Measurements from ENCODE around the gene CXCL6.

Gene CXCL6
- 0 reads per million in 4 donors for total RNA-seq

DNA sequence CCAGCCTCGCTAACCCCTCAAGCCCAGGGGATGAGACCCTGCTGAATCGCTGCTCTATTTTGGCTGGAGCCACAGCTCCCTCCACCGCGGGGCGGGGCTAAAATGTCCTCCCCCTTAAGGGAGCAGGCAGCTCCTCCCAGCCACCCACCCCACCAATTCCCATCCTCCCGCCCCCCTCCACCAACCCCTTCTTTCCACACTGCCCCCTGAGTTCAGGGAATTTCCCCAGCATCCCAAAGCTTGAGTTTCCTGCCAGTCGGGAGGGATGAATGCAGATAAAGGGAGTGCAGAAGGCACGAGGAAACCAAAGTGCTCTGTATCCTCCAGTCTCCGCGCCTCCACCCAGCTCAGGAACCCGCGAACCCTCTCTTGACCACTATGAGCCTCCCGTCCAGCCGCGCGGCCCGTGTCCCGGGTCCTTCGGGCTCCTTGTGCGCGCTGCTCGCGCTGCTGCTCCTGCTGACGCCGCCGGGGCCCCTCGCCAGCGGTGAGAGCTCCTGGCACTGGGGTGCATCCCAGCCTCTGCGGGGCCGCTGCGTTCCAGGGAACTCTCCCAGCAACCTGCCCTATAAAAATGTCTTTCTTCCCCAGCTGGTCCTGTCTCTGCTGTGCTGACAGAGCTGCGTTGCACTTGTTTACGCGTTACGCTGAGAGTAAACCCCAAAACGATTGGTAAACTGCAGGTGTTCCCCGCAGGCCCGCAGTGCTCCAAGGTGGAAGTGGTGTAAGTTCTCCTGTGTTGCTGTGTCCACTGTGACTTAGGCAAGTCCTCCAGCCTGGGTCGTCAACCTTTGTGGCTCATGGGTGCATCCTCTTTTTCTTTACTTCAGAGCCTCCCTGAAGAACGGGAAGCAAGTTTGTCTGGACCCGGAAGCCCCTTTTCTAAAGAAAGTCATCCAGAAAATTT lies at the start of gene CXCL6:
TSS of gene CXCL6 (plus strand) at position 306 of the 907 bp plus-strand sequence. CDS start at position 379, 73 bp downstream.
- no peak for DNase-seq

DNA sequence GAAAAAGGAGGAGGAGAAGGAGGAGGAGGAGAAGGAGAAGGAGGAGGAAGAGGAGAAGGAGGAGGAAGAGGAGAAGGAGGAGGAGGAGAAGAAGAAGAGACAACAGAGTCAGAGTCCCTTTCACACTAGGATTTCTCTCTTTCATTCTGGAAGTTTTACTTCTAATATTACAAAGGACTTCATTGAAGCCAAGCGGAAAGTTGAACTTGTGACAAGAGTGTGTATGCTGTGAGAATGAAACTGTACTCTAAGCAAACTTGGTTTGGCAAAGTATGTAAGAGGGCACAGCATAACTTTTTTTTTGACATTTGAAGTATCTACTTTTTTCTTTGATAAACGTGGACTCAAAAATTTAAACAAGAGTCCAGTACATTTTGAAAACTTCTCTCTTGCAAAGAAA lies 48.1 kb upstream of the CXCL6 start:
- no peak for DNase-seq

DNA sequence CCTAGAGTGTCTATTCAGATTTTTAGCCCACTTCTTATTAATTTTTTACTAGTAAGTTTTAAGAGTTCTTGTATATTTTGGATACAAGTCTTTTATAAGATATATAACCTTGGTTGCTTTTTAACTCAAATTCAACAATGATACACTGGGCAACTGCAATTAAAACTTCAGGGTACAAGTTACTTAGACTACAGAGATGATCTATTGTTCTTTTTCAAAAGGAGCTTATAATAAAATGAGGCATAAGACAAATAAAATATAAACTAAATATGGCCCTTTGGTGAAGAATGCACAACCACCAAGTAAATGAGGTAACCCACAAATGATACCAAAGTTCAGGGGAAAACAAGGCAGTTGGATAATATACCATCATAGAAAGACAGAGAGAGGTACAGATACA lies 37.6 kb upstream of the CXCL6 start:
- DNase-seq = no peak

DNA sequence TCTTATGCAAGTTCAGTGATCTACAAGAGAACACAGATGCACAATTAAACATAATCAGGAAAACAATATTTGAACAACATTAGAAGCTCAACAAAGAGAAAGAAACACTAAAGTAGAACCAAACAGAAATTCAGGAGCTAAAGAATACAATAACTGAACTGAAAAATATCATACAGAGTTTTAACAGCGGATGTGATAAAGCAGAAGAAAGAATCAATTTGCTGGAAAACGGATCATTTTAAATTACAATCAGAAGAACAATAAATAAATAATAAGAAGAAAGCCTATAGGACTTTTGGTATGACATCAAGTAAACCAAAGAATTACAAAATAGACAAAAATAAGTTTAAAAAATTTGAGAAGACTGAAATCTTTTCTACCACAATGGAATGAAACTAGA lies 36.3 kb upstream of the CXCL6 start:
- DNase-seq = no peak

DNA sequence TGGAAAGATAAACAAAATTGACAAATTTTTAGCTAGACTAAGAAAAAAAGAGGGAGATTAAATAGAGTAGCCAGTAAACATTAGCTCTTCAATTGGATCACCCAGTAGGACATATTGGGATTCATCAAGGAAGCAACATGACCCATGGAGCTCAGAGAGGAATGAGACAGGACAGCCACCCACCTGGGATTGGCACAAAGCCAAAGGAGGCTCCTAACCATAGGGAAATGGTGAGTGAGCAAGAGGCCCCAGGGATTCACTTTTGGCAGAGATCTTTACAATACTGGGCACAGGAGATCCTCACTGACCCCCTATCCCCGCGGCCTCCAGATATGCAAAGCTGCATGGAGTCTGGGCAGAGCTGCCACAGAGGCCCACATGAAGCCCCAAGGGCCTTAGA lies 34.8 kb upstream of the CXCL6 start:
- no peak for DNase-seq

DNA sequence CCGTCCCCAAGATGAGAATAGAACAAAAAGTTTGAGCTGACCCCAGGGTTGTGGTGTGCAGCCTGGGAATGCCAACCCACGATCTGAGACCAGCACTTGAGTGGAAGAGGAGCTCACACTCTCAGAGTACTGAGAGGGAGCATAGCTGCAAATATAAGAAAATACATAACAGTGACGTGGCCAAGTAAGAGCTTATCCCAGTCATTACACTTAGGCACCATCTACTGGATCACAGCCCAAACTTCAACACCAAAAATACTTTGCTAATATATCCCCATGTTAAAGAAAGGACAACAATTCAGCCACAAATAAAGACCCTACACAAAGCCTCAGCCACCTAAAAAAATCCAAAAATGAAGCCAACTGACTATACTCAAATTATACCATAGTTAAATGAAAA lies 33.3 kb upstream of the CXCL6 start:
- no peak for DNase-seq

DNA sequence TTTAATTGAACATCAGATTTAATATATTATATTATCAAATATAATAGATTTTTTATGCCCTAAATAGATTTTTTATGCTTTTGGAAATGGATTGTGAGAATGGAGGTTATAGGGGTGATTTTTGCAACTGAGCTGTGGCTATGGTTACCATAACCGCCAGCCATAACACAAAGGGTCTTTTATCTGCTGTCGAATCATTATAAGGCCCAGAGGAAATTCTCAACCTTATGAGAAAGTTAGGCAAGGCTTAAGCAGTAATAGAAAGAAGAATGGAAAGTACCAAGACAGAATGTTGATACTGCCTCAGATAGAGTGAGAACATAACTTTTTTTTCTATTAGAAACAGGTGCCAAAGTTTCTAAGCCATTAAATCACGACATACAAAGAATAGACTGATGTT lies 26.3 kb upstream of the CXCL6 start:
- no peak for DNase-seq

DNA sequence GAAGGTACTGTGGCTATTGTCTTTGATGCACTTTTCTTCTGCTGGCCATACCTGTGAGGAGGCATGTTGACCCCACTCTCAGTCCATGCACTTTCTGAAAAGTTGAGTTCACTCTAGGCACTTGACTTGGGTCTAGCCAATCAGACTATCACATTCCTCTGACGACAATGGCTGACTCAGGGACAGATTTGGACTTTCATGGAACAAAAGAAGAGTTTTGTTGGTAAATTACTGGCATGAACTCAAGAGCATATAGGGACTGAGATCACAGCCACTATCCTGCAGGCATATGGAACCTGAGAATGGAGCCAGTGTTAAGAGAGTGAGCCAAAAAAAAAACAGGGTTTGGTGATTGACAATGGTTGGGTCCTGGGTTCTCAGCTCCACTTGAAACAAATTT lies 24.6 kb upstream of the CXCL6 start:
- no peak for DNase-seq

DNA sequence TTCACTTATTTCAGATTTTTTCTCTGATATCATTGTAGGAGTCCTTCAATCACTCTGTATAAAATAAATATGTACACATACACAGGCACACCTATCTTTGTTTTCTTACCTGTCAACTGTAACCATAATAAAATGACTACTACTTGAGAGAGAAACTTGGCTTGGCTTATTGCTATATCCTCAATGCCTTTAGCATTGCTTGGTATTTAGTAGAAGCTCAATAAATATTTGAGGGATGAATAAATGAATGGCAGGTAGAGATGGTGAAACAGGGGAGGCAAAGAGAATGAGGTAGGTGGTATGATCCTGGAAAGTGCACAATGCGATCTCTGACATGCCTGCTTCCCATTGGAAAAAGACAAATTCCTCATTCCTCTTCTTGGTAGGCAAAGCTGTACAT lies 21.8 kb upstream of the CXCL6 start:
- DNase-seq = no peak

DNA sequence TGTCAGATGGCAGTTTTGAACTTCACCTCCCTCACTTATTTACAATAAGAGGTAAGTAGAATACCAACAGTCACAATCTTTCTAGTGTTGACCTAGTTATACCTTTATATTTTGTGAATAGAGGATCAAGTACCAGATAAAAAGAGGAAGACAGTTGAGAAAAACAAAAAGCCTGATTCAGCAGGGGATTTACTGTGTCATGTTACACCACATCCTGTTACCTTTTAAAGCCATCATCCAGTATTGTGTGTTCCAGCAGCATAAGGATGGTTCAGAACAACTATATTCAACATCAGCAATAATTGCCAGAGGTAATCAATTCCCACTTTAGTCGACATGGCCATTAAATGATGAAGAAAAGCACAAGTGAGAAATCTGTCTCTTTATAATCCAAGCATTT lies 21.3 kb upstream of the CXCL6 start:
- peak in 1 of 5 donors; percentile 46 for DNase-seq

DNA sequence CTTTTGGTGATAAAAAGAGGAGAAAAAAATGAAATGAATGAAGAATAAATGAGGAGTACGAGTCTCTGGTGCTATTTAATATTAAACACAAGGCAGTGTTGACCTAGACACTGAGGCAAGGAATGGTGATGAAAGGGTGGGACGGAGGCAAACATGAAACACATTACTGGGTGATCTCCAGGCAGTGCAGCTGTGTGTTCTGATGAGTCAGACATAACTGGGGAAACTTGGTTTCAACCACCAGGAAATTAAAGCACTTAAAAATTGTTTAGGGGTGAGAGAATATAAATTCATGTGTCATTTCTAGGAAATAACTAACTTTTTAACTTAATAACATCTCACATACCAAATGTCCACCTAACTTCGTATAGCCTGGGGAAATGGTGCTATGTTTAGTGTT lies 19.7 kb upstream of the CXCL6 start:
- no peak for DNase-seq

DNA sequence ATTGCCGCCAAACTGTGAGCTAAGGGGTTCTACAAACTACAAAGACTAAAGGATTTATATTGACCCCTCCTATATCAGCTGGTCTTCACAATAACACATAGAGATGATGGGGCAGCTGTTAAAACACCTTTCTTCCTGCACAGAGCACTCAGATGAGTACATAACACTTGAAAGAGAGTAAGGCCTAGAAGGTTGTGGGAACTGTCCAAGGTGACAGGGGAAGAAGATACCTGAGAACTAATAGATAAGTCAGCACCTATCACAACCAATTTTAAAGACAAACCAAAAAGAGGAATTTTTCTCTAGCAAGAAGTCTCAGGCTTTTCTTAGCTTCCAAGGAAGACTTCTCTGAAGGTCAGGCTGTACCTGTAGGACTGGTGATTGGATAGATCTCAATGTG lies 19.1 kb upstream of the CXCL6 start:
- DNase-seq = no peak

DNA sequence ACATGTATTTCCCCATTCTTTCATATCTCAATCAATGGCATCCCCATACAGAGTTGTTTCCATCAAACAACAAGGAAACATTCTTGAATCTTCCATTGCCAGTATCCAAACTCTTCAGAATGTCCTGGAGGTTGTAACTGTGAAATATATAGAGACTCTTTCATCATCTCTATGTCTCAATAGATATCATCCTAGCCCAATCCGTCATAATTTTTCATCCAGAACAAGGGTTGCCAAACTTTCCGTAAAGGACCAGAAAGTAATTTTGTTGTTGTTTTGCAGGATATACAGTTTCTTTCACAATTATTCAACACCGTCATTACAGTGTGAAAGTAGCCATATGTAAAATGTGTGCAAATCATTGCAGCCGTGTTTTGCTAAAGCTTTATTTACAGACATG lies 15.2 kb upstream of the CXCL6 start:
- no peak for DNase-seq

DNA sequence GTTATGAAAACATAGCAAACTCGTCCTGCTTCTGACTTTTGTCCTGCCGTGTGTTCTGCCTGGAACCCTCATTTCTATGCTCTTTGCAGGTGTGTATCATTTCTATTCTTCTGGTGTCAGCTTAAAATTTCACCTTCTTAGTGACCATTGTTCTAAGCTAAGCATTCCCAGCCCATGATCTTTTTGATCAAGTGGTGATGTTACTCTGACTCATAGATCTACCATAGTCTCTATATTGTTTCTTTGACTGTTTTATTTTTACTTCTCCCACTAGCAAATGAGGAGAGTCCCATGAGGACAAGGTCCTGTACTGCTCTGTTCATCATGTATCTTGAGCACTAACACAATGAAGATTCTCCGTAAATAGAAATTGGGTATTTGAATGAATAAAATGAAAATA lies 14.1 kb upstream of the CXCL6 start:
- no peak for DNase-seq

DNA sequence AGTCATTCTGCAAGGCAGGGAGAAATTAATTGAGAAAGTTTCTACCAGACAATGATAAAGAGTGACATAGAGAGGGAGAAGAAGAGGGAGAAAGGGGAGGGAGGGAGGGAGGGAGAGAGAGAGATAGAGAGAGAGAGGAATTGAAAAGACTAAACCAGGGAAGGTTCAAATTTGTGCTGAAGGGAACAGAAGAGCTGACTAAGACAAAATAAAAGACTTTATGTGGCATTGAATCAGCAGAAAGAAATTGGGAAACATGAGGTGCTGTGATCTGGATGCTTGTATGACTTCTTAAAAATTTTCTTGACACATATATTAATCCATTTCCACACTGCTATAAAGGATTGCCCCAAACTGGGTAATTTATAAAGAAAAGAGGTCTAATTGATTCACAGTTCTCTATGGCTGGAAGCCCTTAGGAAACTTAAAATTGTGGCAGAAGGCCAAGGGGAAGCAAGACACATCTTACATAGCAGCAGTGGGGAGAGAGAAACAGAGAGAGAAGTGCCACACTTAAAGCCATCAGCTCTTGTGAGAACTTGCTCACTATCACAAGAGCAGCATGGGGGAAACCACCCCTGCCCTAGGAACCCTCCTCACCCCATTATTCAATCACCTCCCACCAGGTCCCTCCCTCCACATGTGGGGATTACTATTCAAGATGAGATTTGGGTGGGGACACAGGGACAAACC lies 13.5 kb upstream of the CXCL6 start:
- no peak for DNase-seq

DNA sequence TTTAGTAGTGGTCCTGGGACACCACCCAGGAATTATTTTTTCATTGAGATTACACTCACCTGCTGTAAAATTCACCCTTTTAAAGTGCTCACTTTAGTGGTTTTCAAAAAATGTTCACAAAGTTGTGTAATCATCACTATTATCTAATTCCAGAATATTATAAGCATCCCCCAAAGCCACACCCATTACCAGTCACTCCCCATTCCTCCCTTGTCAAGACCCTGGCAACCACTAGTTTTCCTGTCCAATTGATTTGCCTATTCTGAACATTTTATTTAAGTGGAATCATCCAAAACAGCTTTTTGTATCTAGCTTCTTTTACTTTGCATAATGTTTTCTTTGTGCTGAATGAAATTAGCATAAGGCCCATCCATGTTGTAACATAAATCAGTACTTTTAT lies 12.7 kb upstream of the CXCL6 start:
- no peak for DNase-seq

DNA sequence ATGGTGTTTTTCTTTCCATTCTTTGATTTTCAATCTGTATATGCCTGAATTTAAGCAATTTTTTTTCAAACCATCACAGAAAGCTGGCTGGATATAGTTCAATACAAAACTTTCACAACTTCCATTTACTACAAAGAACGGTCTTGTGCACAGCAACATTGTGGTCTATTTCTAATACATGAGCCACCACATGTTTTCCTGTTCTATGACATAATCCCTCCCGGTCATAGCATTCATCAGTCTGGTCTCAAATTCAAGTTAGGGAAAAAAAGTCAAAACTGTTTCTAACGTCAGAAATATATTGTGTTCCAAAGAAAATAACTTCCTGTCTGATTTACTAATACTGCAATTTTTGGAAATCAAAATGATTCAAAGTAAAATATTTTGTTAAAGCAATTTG lies 7.5 kb upstream of the CXCL6 start:
- no peak for DNase-seq

DNA sequence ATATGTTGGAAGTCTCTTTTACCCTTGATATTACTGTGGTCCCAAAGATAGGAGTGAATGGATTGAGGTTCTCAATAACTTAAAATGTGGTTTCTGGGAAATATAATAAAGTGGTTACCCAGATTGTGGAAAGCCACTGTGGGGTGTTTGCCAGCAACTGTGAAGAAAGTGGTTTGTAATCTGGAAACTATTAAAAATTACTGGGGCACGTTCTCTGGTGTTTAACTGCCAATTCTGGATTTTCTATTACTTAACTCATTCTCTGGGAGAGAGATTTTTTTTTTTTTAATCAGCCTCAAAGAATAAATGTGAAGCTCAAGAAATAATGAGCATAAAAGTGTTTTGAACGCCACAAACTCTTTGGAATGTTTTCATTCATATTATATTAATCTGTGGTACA lies 4.9 kb upstream of the CXCL6 start:
- no peak for DNase-seq

DNA sequence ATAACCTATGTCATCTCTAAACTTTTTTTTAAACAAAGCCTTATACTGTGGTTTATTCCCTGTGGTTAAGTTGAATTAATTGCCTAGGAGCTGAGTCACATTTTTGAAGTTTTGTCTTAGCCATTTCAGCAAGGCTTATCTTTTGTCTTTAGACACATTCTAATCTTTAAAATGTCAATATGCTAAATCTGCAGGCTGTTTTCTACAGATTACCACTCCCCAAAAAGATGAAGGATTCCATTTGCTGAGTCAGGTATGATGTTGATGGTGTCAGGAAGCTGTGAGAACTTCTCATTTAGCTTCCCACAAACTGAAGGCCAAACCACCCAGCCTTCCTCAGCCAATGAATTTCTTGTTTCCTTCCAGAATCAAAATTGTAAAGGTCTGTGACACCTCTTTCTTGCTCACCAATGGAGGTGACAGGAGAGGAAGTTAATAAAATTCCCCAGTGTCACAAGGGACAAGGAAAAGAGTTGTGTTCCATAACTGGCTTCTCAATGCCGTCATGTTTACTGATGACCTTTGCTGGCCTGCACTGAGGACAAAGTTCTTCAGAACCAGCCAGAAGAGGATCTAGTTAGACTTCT lies 3.7 kb upstream of the CXCL6 start:
- no peak for DNase-seq

DNA sequence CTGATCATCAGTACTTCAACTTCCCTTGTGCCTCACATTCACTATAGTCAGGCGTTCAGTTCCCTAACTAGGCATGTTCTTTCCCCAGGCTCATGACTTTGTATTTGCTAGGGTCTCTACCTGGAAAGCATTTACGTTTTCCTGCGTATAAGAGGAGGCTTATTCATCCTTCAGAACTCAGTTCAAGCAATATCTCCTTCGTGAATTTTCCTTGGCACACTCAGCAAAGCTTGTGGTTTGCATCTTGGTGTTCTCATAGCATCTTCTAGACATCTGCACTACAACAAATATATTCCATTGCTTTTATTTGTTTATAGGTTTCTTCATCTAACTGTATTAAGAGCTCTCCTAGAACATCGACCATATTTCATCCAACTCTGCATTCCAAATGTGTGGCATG lies 2.6 kb downstream of the CXCL6 start:
- DNase-seq = no peak

DNA sequence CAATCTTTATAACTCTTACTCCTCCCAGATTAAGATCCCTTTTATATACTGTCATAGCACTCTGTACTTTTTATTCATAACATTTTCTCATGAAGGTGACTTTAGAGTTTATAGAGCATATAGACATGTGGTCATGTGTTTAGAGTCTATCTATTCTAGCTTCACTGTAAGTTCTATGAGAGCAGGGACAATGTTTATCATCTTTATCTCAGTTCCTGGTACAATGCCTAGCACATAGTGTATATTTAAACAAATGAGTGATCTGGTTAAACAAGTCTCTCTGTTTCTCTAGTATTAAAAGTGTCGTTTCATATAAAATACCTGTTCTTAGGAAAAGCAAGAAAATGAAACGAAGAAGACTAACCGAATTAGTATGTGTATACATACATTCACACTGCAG lies 3.2 kb downstream of the CXCL6 start:
- DNase-seq = no peak

DNA sequence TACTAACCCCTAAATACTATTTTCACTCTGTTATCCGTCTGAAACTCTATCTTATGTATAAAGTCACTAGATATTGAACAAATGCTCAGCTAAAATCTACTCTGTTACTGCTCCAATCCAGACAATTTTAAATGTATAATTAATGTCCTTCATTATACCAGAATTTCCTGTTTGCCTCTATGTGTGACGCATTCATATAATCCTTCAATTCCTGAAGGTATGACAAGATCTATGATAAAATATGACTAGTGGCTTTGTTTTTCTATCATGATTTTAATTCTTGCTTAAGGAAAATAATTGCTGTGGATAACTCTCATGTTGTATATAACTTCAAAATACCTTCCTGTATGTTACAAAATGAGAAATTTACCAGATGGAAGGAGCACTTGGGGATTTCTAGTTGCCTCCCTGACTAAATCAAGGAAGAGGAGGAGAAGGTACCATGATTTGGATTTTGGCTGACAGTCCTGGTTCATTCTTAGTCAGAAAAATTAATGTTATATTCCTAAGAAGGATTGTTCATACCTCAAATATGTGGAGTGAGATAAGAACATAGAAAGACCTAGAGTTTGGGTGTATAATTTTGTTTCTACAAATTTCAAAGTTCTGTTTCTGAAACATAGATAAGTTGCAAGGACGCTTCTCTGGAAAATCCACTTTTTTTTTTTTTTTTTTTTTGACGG lies 4.9 kb downstream of the CXCL6 start:
- no peak for DNase-seq

DNA sequence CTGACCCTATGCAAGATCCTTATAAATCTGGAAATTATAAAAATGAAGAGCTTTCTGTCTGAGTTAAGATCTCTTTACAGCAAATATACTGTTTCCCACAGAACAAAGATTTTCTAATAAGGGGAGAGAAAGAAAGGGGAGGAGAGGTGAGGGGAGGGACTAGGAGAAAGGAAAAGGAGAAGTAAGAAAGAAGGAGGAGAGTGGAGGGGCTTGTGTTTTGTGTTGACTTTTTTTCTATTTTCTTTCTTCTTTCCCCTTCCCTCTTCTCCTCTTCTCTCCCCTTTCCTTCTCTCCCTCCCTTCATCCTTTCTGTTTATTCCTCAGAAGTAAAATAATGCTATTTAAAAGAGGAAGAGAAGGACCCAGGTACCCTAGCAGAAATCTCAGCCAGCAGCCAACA lies 6.2 kb downstream of the CXCL6 start:
- DNase-seq = no peak

Data from T-helper 1 cell (primary cell).